Heart right ventricle (tissue), 16 donors: Measurements from ENCODE around the gene TOP1. TPM values are rescaled to one million over a fixed set of nuclear protein-coding genes. Genes with fewer than 3 reads are reported as not detected.

Experiments used
- ATAC-seq, 8 donors: fragments of 200-7000 bp; cut with Tn5 transposase; one replicate each; pipeline ENCODE4 v1.9.1; 2020; ENCODE audit warnings: mild to moderate bottlenecking in 8 of 8, moderate library complexity in 8 of 8, moderate number of reproducible peaks in 1 of 8
- DNase-seq, 2 donors: peaks; one replicate each; pipeline ENCODE4 v3.0.0-alpha.2; 2020
- H3K27ac ChIP-seq, 10 donors: fragments of 200-600 bp; sonication (generic) in 2 of 10; one replicate each; pipeline versions ENCODE4 v1.5.0 to v1.8.0; 2020 to 2022; ENCODE audit warnings: mild to moderate bottlenecking in 3 of 10
- H3K27me3 ChIP-seq, 7 donors: fragments of 200-600 bp; one replicate each; pipeline ENCODE4 v1.8.0; 2021 to 2022; ENCODE audit warnings: mild to moderate bottlenecking in 2 of 7
- H3K36me3 ChIP-seq, 9 donors: fragments of 200-600 bp; sonication (generic) in 1 of 9; one replicate each; pipeline versions ENCODE4 v1.5.0 to v1.8.0; 2020 to 2022; ENCODE audit warnings: mild to moderate bottlenecking in 2 of 9
- H3K4me1 ChIP-seq, 9 donors: fragments of 200-600 bp; sonication (generic) in 1 of 9; one replicate each; pipeline versions ENCODE4 v1.5.0 to v1.8.0; 2020 to 2022; ENCODE audit warnings: mild to moderate bottlenecking in 4 of 9
- H3K4me3 ChIP-seq, 10 donors: fragments of 200-600 bp; sonication (generic) in 2 of 10; one replicate each; pipeline versions ENCODE4 v1.5.0 to v1.8.0; 2020 to 2022; ENCODE audit warnings: mild to moderate bottlenecking in 7 of 10, moderate library complexity in 2 of 10
- H3K9me3 ChIP-seq, 11 donors: fragments of 200-600 bp in 10 of 11; sonication (generic) in 2 of 11; one replicate each; pipeline versions ENCODE4 v1.5.0 to v1.8.0; 2013 to 2022; ENCODE audit warnings: mild to moderate bottlenecking in 2 of 11, control low read depth in 1 of 11, moderate library complexity in 1 of 11
- CTCF ChIP-seq, 9 donors: fragments of 200-600 bp; sonication (generic) in 2 of 9; IDR thresholded peaks; one replicate each; pipeline versions ENCODE4 v1.5.0 to v1.8.0; 2021 to 2022; ENCODE audit warnings: antibody characterized with exemption in 9 of 9, mild to moderate bottlenecking in 5 of 9, moderate library complexity in 1 of 9
- WGBS, 2 donors: extraction: QIAGEN DNeasy Blood & Tissue Kit; methylation state at CpG; one replicate each; pipeline ENCODE4 v1.1.7; 2013; ENCODE audit warnings: inconsistent platforms in 1 of 2; 5-methylcytosine and 5-hydroxymethylcytosine counted together
- intact Hi-C, 10 donors: fragments of 100-400 bp; cut with DNase I; formaldehyde crosslinking; loops; one replicate each; pipeline versions ENCODE4 v1.11.1 to v1.14.2; 2022
- polyA plus RNA-seq, 2 donors: library from polyadenylated mRNA; stranded (reverse); fragments of 200-250 nt; gene quantifications; one replicate each; pipeline ENCODE4 v1.2.3, GENCODE V29; 2013
- total RNA-seq, 10 donors: library from RNA; stranded (reverse); fragmentation: NEBNext Ultra II Directional in 3 of 10; extraction: Animal tissue kit (Norgen Biotek cat#: 25700) in 3 of 10; gene quantifications; one replicate each; pipeline versions ENCODE4 v1.2.1 to v1.2.4, GENCODE V29; 2021 to 2023
- donor health status: Arrhythmogenic right ventricular cardiomyopathy.
- donor health status: ischemic (EF 13 %, LVEDD 7.1; RV severe dilation, severe dysfunction).
- donor health status: healthy with polysubstance abuse.
- donor health status: DM: no; HTN: yes; CAD: no.
- donor health status: DM: no; HTN: no; CAD: no.
- donor health status: ischemic (EF 25% LVEDD 6.9; RV normal size, moderate dysfunction).
- donor health status: ischemic (EF 25% LVEDD 5.7; RV mildly dilated, moderate dysfunction).
- donor health status: healthy.
- donor health status: DM: yes; HTN: yes; CAD: no.
- donor health status: Ischemic cardiomyopathy.
- donor health status: ischemic (EF 35%, LVEDD 5.7; RV mildly dilated, moderate dysfunction).
- donor health status: nonischemic (EF 11% LVEDD 7.7; RV severe dilation, severe dysfunction).
- donor health status: DM: yes; HTN: yes; CAD: no.
- donor health status: PGD.
- donor health status: ischemic (EF 29% LVEDD 5.4; RV normal size, mild dysfunction).
- donor health status: nonischemic (EF 23%, LVEDD 6.1; RV moderate dilation, normal function).

TOP1 gene
- total and polyA plus RNA-seq, 12 donors = 13.5 to 28.3 (median 23.1) TPM

- 82 to 93% methylated on average over 5 of the region's 5 CpGs for WGBS, 2 donors
- Histone ChIP-seq H3K4me1 (peaks cover 0 to 24% (median 6%) of the 10 kb centered on the region in 9 donors), H3K36me3 (no peaks in the 10 kb centered on the region), H3K9me3 (no peaks in the 10 kb centered on the region), H3K27me3 (no peaks in the 10 kb centered on the region), H3K4me3 (no peak overlapping the region), H3K27ac (no peak overlapping the region)
- TF ChIP-seq CTCF (IDR thresholded peaks at IDR 0.05) = no peak
- intact Hi-C loops = loop anchor here in 9 of 10 donors (5.0 to 10.0 kb wide), 4 partner anchors 78 to 351 kb away; partner anchors contain the start of gene LPIN3 (in 1 of the 9)
- ATAC-seq (no peak), DNase-seq (no peak)
These were observed 34.7 kb upstream of the TOP1 start for GRCh38 chr20:40993794-40994540.

- no peaks in the 10 kb centered on the region for H3K9me3 ChIP-seq
- no peaks in the 10 kb centered on the region for H3K27me3 ChIP-seq
- peaks cover 0 to 14% (median 0%) of the 10 kb centered on the region in 9 donors for H3K4me1 ChIP-seq
- no peaks in the 10 kb centered on the region for H3K36me3 ChIP-seq
- no peak for TF ChIP-seq CTCF (IDR thresholded peaks at IDR 0.05)
- ATAC-seq (no peak), DNase-seq (no peak)
- 94 to 97% methylated on average over 1 of the region's 1 CpG for WGBS, 2 donors
- H3K27ac ChIP-seq = no peak overlapping the region
- no peak overlapping the region for H3K4me3 ChIP-seq
- intact Hi-C loops = loop anchor here in 1 of 10 donors (10.0 kb wide), 1 partner anchor 348 kb away; the partner anchor contains the start of gene LPIN3
These were observed 32.3 kb upstream of the TOP1 start for GRCh38 chr20:40996326-40996725.

GRCh38 chr20:40997116-40997515, 31.5 kb upstream of the TOP1 start:
- Histone ChIP-seq H3K9me3 (no peaks in the 10 kb centered on the region), H3K27ac (no peak overlapping the region), H3K4me3 (no peak overlapping the region), H3K4me1 (peaks cover 0 to 11% (median 0%) of the 10 kb centered on the region in 9 donors), H3K36me3 (no peaks in the 10 kb centered on the region), H3K27me3 (no peaks in the 10 kb centered on the region)
- ATAC-seq (no peak), DNase-seq (no peak)
- 91 to 92% methylated on average over 6 of the region's 6 CpGs for WGBS, 2 donors
- intact Hi-C loops = loop anchor here in 1 of 10 donors (10.0 kb wide), 1 partner anchor 348 kb away; the partner anchor contains the start of gene LPIN3
- no peak for TF ChIP-seq CTCF (IDR thresholded peaks at IDR 0.05)

GRCh38 chr20:40999841-41000240, 28.8 kb upstream of the TOP1 start:
- 93 to 97% methylated on average over 4 of the region's 4 CpGs for WGBS, 2 donors
- DNase-seq (no peak), ATAC-seq (no peak)
- no peak overlapping the region for H3K27ac ChIP-seq
- H3K27me3 ChIP-seq = no peaks in the 10 kb centered on the region
- H3K4me1 ChIP-seq = peaks cover 3 to 35% (median 25%) of the 10 kb centered on the region in 9 donors
- no peaks in the 10 kb centered on the region for H3K36me3 ChIP-seq
- intact Hi-C loops = loop anchor here in 1 of 10 donors (10.0 kb wide), 1 partner anchor 345 kb away; the partner anchor contains the start of gene LPIN3
- H3K4me3 ChIP-seq = no peak overlapping the region
- H3K9me3 ChIP-seq = no peaks in the 10 kb centered on the region
- no peak for TF ChIP-seq CTCF (IDR thresholded peaks at IDR 0.05)
